Measurements from ENCODE around the gene TRPM7.

DNA sequence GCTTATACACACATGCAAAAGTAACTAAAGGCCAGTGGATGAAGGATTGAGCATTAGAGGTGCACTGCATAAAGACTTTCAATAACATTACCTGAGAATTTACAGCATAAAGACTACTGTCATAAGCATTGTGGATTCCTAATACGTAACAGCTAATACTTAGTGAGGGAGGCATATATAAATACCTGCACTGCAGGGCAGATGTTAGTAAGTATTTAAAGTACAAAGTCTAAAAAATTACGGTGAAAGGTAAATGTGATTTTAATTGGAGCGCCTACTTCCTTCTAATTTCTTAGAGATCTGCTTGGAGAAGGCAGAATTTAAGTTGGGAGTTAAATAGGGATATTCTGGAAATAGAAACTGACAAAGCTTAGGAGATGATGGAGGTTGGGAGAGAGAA is 25.4 kb upstream of the TRPM7 start:
- TF ChIP-seq EZH2 (IDR thresholded peaks at IDR 0.05; ENCODE audit: borderline replicate concordance, low read length): no peak
- no peak for TF ChIP-seq CTCF (conservative IDR thresholded peaks at IDR 0.05 in 1 of 2, IDR thresholded peaks at IDR 0.05 in 1 of 2; ENCODE audit: extremely low read depth in 1 of 2, insufficient read depth in 1 of 2, low read depth in 1 of 2, low read length in 2 of 2)

Data from mammary epithelial cell (primary cell).